Hippocampal formation (tissue), 2 donors: Measurements from ENCODE around the gene PSMG3.

ENCODE experiments used
- DNase-seq, 2 donors: peaks; one replicate each; lab custom pipeline; 2025; lab: John Stamatoyannopoulos, UW

The PSMG3 gene

GRCh38 chr7:1569833-1570632, at the start of gene PSMG3:
Gene PSMG3, minus strand, starts transcription at chr7:1570032. Its CDS starts 693 bp downstream, at chr7:1569339.
- peak; percentile 82 to 85 for DNase-seq

GRCh38 chr7:1618475-1618874, 48.6 kb upstream of the PSMG3 start:
- DNase-seq = no peak

- no peak for DNase-seq
Observed at GRCh38 chr7:1617957-1618356, 48.1 kb upstream of the PSMG3 start.

- DNase-seq = no peak
Observed at GRCh38 chr7:1616741-1617140, 46.9 kb upstream of the PSMG3 start.

GRCh38 chr7:1611708-1612241, 41.9 kb upstream of the PSMG3 start:
- peak; percentile 52 to 78 for DNase-seq

GRCh38 chr7:1610678-1611302, 41.0 kb upstream of the PSMG3 start:
- DNase-seq = no peak

- no peak for DNase-seq
Observed at GRCh38 chr7:1610013-1610677, 40.3 kb upstream of the PSMG3 start.

GRCh38 chr7:1609023-1609422, 39.2 kb upstream of the PSMG3 start:
- no peak for DNase-seq

- no peak for DNase-seq
Observed at GRCh38 chr7:1608318-1608717, 38.5 kb upstream of the PSMG3 start.

GRCh38 chr7:1607696-1608095, 37.9 kb upstream of the PSMG3 start:
- DNase-seq = no peak

GRCh38 chr7:1607001-1607400, 37.2 kb upstream of the PSMG3 start:
- no peak for DNase-seq

GRCh38 chr7:1604383-1604782, 34.6 kb upstream of the PSMG3 start:
- no peak for DNase-seq

- DNase-seq = no peak
Observed at GRCh38 chr7:1603346-1604225, 33.8 kb upstream of the PSMG3 start.

- DNase-seq = no peak
Observed at GRCh38 chr7:1602386-1602785, 32.6 kb upstream of the PSMG3 start.

GRCh38 chr7:1601956-1602355, 32.1 kb upstream of the PSMG3 start:
- no peak for DNase-seq

- DNase-seq = no peak
Observed at GRCh38 chr7:1599640-1600395, 30.0 kb upstream of the PSMG3 start.

GRCh38 chr7:1598961-1599639, 29.3 kb upstream of the PSMG3 start:
- no peak for DNase-seq

GRCh38 chr7:1598286-1598685, 28.5 kb upstream of the PSMG3 start:
- DNase-seq = no peak

GRCh38 chr7:1597791-1598190, 28.0 kb upstream of the PSMG3 start:
- DNase-seq = no peak

GRCh38 chr7:1597066-1597760, 27.4 kb upstream of the PSMG3 start:
- no peak for DNase-seq
